GM21447 (cell line): ENCODE data around the gene SULF2.

Experiments
- ATAC-seq: cut with Tn5 transposase; IDR thresholded peaks from one replicate; pipeline ENCODE4 v1.9.1; 2021; ENCODE audit not compliant: unreplicated experiment

SULF2 gene

GRCh38 chr20:47717421-47717820 is 67.9 kb downstream of the SULF2 start:
- ATAC-seq, result no peak

GRCh38 chr20:47713878-47714450 is 71.3 kb downstream of the SULF2 start:
- ATAC-seq, result no peak

GRCh38 chr20:47713163-47713562 is 72.1 kb downstream of the SULF2 start:
- ATAC-seq, result no peak

GRCh38 chr20:47711046-47711752 is 74.1 kb downstream of the SULF2 start:
- no peak for ATAC-seq

- no peak for ATAC-seq
Observed at GRCh38 chr20:47710665-47711045, 74.6 kb downstream of the SULF2 start.

GRCh38 chr20:47708953-47709833 is 76.1 kb downstream of the SULF2 start:
- ATAC-seq, result no peak

- ATAC-seq, result no peak
Observed at GRCh38 chr20:47708140-47708807, 77.0 kb downstream of the SULF2 start.

- ATAC-seq, result no peak
Observed at GRCh38 chr20:47706345-47706744, 78.9 kb downstream of the SULF2 start.

GRCh38 chr20:47705497-47705856 is 79.8 kb downstream of the SULF2 start:
- ATAC-seq, result no peak

GRCh38 chr20:47704746-47705496 is 80.4 kb downstream of the SULF2 start:
- ATAC-seq, result no peak

GRCh38 chr20:47703748-47704147 is 81.5 kb downstream of the SULF2 start:
- no peak for ATAC-seq

- no peak for ATAC-seq
Observed at GRCh38 chr20:47701612-47702011, 83.7 kb downstream of the SULF2 start.

- ATAC-seq, result no peak
Observed at GRCh38 chr20:47700327-47700726, 85.0 kb downstream of the SULF2 start.

- no peak for ATAC-seq
Observed at GRCh38 chr20:47699818-47700217, 85.5 kb downstream of the SULF2 start.

GRCh38 chr20:47698142-47698541 is 87.1 kb downstream of the SULF2 start:
- ATAC-seq, result no peak

GRCh38 chr20:47696856-47697255 is 88.4 kb downstream of the SULF2 start:
- no peak for ATAC-seq

GRCh38 chr20:47694021-47694818 is 91.1 kb downstream of the SULF2 start:
- ATAC-seq, result no peak

GRCh38 chr20:47691625-47692024 is 93.7 kb downstream of the SULF2 start:
- ATAC-seq, result no peak

- no peak for ATAC-seq
Observed at GRCh38 chr20:47689731-47690130, 95.5 kb downstream of the SULF2 start.
